SK-N-SH (cell line): ENCODE results near the gene AVPI1. TPM values are rescaled to one million over a fixed set of nuclear protein-coding genes. Genes with fewer than 3 reads are reported as not detected.
A peak's percentile ranks its signal among the peaks of the same experiment; 100 is the strongest.

ENCODE experiments used
- CTCF ChIA-PET: fragments of 300-600, 350-600 bp; formaldehyde crosslinking; extraction: SDS; loops from one replicate; lab custom pipeline; 2021; lab: Yijun Ruan, JAX
- POLR2A ChIA-PET: fragments of 350-600 bp; sonication (Branson Sonifier 250); formaldehyde crosslinking; extraction: SDS; loops from one replicate; lab custom pipeline; 2020; ENCODE audit warnings: antibody characterized with exemption, inconsistent platforms; lab: Yijun Ruan, JAX
- DNase-seq: peaks from one replicate; pipeline ENCODE4 v3.0.0; 2012
- H2AFZ ChIP-seq: fragments of 200-600 bp; sonication (generic); 2 replicates; pipeline ENCODE4 v1.8.1; 2016; ENCODE audit warnings: antibody characterized with exemption, mild to moderate bottlenecking, low read depth
- H3F3A ChIP-seq: fragments of 200-600 bp; sonication (generic); replicated peaks from 2 replicates; pipeline ENCODE3; 2016; ENCODE audit warnings: antibody characterized with exemption, mild to moderate bottlenecking; ENCODE audit not compliant: insufficient read depth
- H3K27ac ChIP-seq, 2 experiments: fragments of 200-500 bp in 1 of 2; fragments of 200-600 bp in 1 of 2; sonication (Bioruptor generic) in 1 of 2; sonication (generic), shearing (Covaris generic) in 1 of 2; 2 replicates each; pipeline versions ENCODE4 v1.5.1 to v1.6.1; 2014 to 2016; ENCODE audit warnings: low read depth in 2 of 2, inconsistent platforms in 1 of 2, low read length in 1 of 2, mild to moderate bottlenecking in 1 of 2, mixed read lengths in 1 of 2
- H3K27me3 ChIP-seq: fragments of 200-600 bp; sonication (generic), shearing (Covaris generic); 2 replicates; pipeline ENCODE4 v1.6.1; 2016; ENCODE audit warnings: mixed run types; ENCODE audit not compliant: insufficient read depth
- H3K36me3 ChIP-seq, 2 experiments: fragments of 200-500 bp in 1 of 2; fragments of 200-600 bp in 1 of 2; sonication (Bioruptor generic) in 1 of 2; sonication (generic) in 1 of 2; replicated peaks in 1 of 2; 2 replicates each; pipeline versions ENCODE3 to v1.5.1; 2014 to 2016; ENCODE audit warnings: low read length in 1 of 2, mild to moderate bottlenecking in 1 of 2; ENCODE audit not compliant: insufficient read depth in 2 of 2, control insufficient read depth in 1 of 2
- H3K4me1 ChIP-seq, 2 experiments: fragments of 200-500 bp in 1 of 2; fragments of 200-600 bp in 1 of 2; sonication (Bioruptor generic) in 1 of 2; sonication (generic), shearing (Covaris generic) in 1 of 2; 2 replicates each; pipeline versions ENCODE4 v1.5.1 to v1.6.1; 2014 to 2016; ENCODE audit warnings: low read depth in 1 of 2, low read length in 1 of 2, mixed run types in 1 of 2; ENCODE audit not compliant: insufficient read depth in 2 of 2, control insufficient read depth in 1 of 2
- H3K4me2 ChIP-seq: fragments of 200-600 bp; sonication (generic), shearing (Covaris generic); 2 replicates; pipeline ENCODE4 v1.6.1; 2017; ENCODE audit warnings: mixed run types
- H3K4me3 ChIP-seq, 2 experiments: fragments of 200-500 bp in 1 of 2; fragments of 200-600 bp in 1 of 2; sonication (Bioruptor generic) in 1 of 2; sonication (generic), shearing (Covaris generic) in 1 of 2; 2 replicates each; pipeline versions ENCODE4 v1.5.1 to v1.8.1; 2014 to 2016; ENCODE audit warnings: low read depth in 2 of 2, inconsistent platforms in 1 of 2, low read length in 1 of 2, mild to moderate bottlenecking in 1 of 2, mixed read lengths in 1 of 2, moderate library complexity in 1 of 2
- H3K79me2 ChIP-seq: fragments of 200-600 bp; sonication (generic); 2 replicates; pipeline ENCODE4 v1.8.1; 2017; ENCODE audit warnings: mild to moderate bottlenecking; ENCODE audit not compliant: insufficient read depth
- H3K9ac ChIP-seq: fragments of 200-600 bp; sonication (generic); 2 replicates; pipeline ENCODE4 v1.6.1; 2017; ENCODE audit warnings: mixed run types
- H3K9me2 ChIP-seq: fragments of 200-600 bp; sonication (generic); 2 replicates; pipeline ENCODE4 v1.6.1; 2017; ENCODE audit warnings: mixed run types
- H3K9me3 ChIP-seq: fragments of 200-600 bp; sonication (generic); 2 replicates; pipeline ENCODE4 v1.6.1; 2017; ENCODE audit warnings: mixed run types, mild to moderate bottlenecking, moderate library complexity
- H4K20me1 ChIP-seq: fragments of 200-600 bp; sonication (generic); 2 replicates; pipeline ENCODE4 v1.6.1; 2017; ENCODE audit warnings: mild to moderate bottlenecking, mixed run types; ENCODE audit not compliant: insufficient read depth
- EP300 ChIP-seq, 2 experiments: IDR thresholded peaks; 2 replicates each; pipeline versions ENCODE4 v1.4.0 to v1.6.1; 2012; ENCODE audit warnings: borderline replicate concordance in 1 of 2, low read depth in 1 of 2, low read length in 1 of 2
- FOXM1 ChIP-seq: IDR thresholded peaks from 2 replicates; pipeline ENCODE4 v1.4.0; 2012; ENCODE audit warnings: low read depth, mild to moderate bottlenecking
- GABPA ChIP-seq: IDR thresholded peaks from 2 replicates; pipeline ENCODE4 v1.4.0; 2012; ENCODE audit warnings: low read depth, mild to moderate bottlenecking
- NRF1 ChIP-seq: IDR thresholded peaks from 2 replicates; pipeline ENCODE4 v1.6.1; 2012; ENCODE audit warnings: low read depth, mild to moderate bottlenecking, low read length
- RFX5 ChIP-seq: IDR thresholded peaks from 2 replicates; pipeline ENCODE4 v1.6.1; 2012; ENCODE audit warnings: mild to moderate bottlenecking, improper control_type of control experiment, low read length
- SMC3 ChIP-seq: IDR thresholded peaks from 2 replicates; pipeline ENCODE4 v1.6.1; 2012; ENCODE audit warnings: low read depth, low read length, improper control_type of control experiment
- TAF1 ChIP-seq: IDR thresholded peaks from 2 replicates; pipeline ENCODE4 v1.6.1; 2012; ENCODE audit warnings: low read depth, mild to moderate bottlenecking, low read length, moderate library complexity, borderline replicate concordance
- TEAD4 ChIP-seq: IDR thresholded peaks from 2 replicates; pipeline ENCODE4 v1.4.0; 2012; ENCODE audit warnings: mild to moderate bottlenecking, borderline replicate concordance; ENCODE audit not compliant: insufficient read depth
- YY1 ChIP-seq: IDR thresholded peaks from 2 replicates; pipeline ENCODE4 v1.4.0; 2012; ENCODE audit warnings: low read depth, mild to moderate bottlenecking
- WGBS: methylation state at CpG from one replicate; pipeline ENCODE4 v1.1.6; 2017; ENCODE audit warnings: low lambda C conversion rate; 5-methylcytosine and 5-hydroxymethylcytosine counted together
- polyA plus RNA-seq, 3 experiments: library from polyadenylated mRNA; depleted of rRNA; stranded (reverse); fragments of >200 nt; gene quantifications; 2 replicates each; pipeline ENCODE4 v1.2.3, GENCODE V29; 2012
- TF ChIP-seq, protein P1 (sequence below): IDR thresholded peaks from 2 replicates; pipeline ENCODE4 v1.6.1; 2012; ENCODE audit warnings: mild to moderate bottlenecking, low read depth, low read length, moderate library complexity
- TF ChIP-seq, protein P2 (sequence below): IDR thresholded peaks from 2 replicates; pipeline ENCODE4 v1.4.0; 2012; ENCODE audit warnings: low read depth, borderline replicate concordance
- TF ChIP-seq, protein P3 (sequence below): IDR thresholded peaks from 2 replicates; pipeline ENCODE4; 2012
- TF ChIP-seq, protein P4 (sequence below): IDR thresholded peaks from 2 replicates; pipeline ENCODE4 v1.4.0; 2012; ENCODE audit warnings: low read depth, borderline replicate concordance
- TF ChIP-seq, protein P5 (sequence below): fragments of 200-600 bp; sonication (generic); IDR thresholded peaks from 2 replicates; pipeline ENCODE4 v1.6.1; 2017; ENCODE audit warnings: antibody characterized with exemption, mild to moderate bottlenecking, moderate library complexity

Gene AVPI1
- polyA plus RNA-seq, 1 of the 3 experiments (the other 2 are of a cell fraction) = 6.3 TPM

DNA sequence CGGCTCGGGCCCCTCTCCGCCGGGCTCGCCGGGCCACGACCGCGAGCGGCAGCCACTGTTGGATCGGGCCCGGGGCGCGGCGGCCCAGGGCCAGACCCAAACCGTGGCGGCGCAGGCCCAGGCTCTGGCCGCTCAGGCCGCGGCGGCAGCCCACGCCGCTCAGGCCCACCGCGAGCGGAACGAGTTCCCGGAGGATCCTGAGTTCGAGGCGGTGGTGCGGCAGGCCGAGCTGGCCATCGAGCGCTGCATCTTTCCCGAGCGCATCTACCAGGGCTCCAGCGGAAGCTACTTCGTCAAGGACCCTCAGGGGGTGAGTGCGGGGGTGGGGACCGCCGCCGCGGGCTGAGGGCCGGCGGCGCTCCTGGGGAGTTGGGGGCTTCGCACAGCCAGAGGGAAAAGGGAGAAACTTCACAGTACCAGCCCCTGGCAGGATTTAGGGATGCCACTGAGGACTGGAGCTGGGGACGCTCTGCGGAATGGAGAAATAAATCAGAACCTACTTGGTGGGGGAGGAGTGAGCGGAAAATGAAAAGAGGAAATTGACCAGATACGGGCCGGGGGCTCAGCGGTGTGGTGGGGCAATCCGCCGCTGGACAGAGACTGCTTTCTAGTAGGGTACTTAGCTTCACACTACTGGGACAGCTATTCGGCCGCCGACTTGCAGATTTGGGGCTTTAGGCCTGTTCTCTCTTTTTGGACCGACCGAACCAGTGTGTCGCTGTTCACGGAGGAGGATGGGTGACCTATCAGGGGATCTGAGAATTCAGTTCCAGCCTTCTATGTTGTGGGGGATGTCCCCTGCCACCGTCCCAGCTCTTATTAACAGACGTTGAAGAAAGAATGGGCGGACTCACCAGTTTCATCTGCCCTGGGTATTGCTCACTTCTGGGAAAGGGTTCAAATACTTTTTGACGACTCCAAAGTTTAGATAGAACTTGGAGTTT, 45.9 kb downstream of the AVPI1 start:
- DNase-seq = peak; percentile 73
- Histone ChIP-seq H3K9ac (peak overlapping the region; percentile 92), H3K9me3 (no peaks in the 10 kb centered on the region), H3K4me3 (peak overlapping the region; percentile 80 to 91), H3K79me2 (peaks cover 50% of the 10 kb centered on the region), H3F3A (peaks cover 9% of the 10 kb centered on the region), H3K4me1 (peaks cover 0 to 2% of the 10 kb centered on the region in 2 experiments; a peak in 1 of 4 replicates), H3K36me3 (peaks cover 12 to 21% of the 10 kb centered on the region in 2 experiments), H2AFZ (no peak overlapping the region; the same call in 1 of the 2 replicates), H3K27ac (peak overlapping the region; percentile 70 to 81), H4K20me1 (peaks cover 6% of the 10 kb centered on the region; the same call in 1 of the 2 replicates), H3K9me2 (no peaks in the 10 kb centered on the region), H3K27me3 (no peaks in the 10 kb centered on the region), H3K4me2 (peak overlapping the region; percentile 91)
- ChIA-PET CTCF (interaction anchor here (0.9 to 2.3 kb wide), 10 partner anchors 17 to 176 kb away, joined by 3 to 11 read pairs (median 4); partner anchors contain the start of gene ANKRD2), POLR2A (interaction anchor here (0.8 to 1.0 kb wide), 4 partner anchors 13 to 46 kb away, joined by 3 read pairs; partner anchors contain the start of gene AVPI1)
- WGBS = 3% methylated on average over 31 of the region's 67 CpGs
- no peak for TF ChIP-seq TEAD4
- TF ChIP-seq, protein P1, sequence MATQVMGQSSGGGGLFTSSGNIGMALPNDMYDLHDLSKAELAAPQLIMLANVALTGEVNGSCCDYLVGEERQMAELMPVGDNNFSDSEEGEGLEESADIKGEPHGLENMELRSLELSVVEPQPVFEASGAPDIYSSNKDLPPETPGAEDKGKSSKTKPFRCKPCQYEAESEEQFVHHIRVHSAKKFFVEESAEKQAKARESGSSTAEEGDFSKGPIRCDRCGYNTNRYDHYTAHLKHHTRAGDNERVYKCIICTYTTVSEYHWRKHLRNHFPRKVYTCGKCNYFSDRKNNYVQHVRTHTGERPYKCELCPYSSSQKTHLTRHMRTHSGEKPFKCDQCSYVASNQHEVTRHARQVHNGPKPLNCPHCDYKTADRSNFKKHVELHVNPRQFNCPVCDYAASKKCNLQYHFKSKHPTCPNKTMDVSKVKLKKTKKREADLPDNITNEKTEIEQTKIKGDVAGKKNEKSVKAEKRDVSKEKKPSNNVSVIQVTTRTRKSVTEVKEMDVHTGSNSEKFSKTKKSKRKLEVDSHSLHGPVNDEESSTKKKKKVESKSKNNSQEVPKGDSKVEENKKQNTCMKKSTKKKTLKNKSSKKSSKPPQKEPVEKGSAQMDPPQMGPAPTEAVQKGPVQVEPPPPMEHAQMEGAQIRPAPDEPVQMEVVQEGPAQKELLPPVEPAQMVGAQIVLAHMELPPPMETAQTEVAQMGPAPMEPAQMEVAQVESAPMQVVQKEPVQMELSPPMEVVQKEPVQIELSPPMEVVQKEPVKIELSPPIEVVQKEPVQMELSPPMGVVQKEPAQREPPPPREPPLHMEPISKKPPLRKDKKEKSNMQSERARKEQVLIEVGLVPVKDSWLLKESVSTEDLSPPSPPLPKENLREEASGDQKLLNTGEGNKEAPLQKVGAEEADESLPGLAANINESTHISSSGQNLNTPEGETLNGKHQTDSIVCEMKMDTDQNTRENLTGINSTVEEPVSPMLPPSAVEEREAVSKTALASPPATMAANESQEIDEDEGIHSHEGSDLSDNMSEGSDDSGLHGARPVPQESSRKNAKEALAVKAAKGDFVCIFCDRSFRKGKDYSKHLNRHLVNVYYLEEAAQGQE = peak; percentile 19; the same call in 1 of the 2 replicates
- TF ChIP-seq, protein P2, sequence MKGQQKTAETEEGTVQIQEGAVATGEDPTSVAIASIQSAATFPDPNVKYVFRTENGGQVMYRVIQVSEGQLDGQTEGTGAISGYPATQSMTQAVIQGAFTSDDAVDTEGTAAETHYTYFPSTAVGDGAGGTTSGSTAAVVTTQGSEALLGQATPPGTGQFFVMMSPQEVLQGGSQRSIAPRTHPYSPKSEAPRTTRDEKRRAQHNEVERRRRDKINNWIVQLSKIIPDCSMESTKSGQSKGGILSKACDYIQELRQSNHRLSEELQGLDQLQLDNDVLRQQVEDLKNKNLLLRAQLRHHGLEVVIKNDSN = no peak
- TF ChIP-seq, protein P3, sequence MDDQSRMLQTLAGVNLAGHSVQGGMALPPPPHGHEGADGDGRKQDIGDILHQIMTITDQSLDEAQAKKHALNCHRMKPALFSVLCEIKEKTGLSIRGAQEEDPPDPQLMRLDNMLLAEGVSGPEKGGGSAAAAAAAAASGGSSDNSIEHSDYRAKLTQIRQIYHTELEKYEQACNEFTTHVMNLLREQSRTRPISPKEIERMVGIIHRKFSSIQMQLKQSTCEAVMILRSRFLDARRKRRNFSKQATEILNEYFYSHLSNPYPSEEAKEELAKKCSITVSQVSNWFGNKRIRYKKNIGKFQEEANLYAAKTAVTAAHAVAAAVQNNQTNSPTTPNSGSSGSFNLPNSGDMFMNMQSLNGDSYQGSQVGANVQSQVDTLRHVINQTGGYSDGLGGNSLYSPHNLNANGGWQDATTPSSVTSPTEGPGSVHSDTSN = no peak
- TF ChIP-seq EP300 (IDR thresholded peaks at IDR 0.05; ENCODE audit: borderline replicate concordance in 1 of 2, low read depth in 1 of 2, low read length in 1 of 2) = no peak
- TF ChIP-seq, protein P4, sequence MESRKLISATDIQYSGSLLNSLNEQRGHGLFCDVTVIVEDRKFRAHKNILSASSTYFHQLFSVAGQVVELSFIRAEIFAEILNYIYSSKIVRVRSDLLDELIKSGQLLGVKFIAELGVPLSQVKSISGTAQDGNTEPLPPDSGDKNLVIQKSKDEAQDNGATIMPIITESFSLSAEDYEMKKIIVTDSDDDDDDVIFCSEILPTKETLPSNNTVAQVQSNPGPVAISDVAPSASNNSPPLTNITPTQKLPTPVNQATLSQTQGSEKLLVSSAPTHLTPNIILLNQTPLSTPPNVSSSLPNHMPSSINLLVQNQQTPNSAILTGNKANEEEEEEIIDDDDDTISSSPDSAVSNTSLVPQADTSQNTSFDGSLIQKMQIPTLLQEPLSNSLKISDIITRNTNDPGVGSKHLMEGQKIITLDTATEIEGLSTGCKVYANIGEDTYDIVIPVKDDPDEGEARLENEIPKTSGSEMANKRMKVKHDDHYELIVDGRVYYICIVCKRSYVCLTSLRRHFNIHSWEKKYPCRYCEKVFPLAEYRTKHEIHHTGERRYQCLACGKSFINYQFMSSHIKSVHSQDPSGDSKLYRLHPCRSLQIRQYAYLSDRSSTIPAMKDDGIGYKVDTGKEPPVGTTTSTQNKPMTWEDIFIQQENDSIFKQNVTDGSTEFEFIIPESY = no peak
- TF ChIP-seq YY1 = no peak
- TF ChIP-seq TAF1 = 0 out of 2 replicates have a peak, but pooled peaks have one; percentile 9
- TF ChIP-seq NRF1 = no peak
- no peak for TF ChIP-seq SMC3
- TF ChIP-seq, protein P5, sequence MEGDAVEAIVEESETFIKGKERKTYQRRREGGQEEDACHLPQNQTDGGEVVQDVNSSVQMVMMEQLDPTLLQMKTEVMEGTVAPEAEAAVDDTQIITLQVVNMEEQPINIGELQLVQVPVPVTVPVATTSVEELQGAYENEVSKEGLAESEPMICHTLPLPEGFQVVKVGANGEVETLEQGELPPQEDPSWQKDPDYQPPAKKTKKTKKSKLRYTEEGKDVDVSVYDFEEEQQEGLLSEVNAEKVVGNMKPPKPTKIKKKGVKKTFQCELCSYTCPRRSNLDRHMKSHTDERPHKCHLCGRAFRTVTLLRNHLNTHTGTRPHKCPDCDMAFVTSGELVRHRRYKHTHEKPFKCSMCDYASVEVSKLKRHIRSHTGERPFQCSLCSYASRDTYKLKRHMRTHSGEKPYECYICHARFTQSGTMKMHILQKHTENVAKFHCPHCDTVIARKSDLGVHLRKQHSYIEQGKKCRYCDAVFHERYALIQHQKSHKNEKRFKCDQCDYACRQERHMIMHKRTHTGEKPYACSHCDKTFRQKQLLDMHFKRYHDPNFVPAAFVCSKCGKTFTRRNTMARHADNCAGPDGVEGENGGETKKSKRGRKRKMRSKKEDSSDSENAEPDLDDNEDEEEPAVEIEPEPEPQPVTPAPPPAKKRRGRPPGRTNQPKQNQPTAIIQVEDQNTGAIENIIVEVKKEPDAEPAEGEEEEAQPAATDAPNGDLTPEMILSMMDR = no peak
- no peak for TF ChIP-seq RFX5
- no peak for TF ChIP-seq GABPA
- no peak for TF ChIP-seq FOXM1
